HG03565 (cell line): Measurements from ENCODE around the gene DPF3.

Experiments used
- ATAC-seq: cut with Tn5 transposase; IDR thresholded peaks from one replicate; pipeline ENCODE4 v1.9.1; 2021; ENCODE audit warnings: mild to moderate bottlenecking, moderate library complexity; ENCODE audit not compliant: unreplicated experiment

Gene DPF3

DNA sequence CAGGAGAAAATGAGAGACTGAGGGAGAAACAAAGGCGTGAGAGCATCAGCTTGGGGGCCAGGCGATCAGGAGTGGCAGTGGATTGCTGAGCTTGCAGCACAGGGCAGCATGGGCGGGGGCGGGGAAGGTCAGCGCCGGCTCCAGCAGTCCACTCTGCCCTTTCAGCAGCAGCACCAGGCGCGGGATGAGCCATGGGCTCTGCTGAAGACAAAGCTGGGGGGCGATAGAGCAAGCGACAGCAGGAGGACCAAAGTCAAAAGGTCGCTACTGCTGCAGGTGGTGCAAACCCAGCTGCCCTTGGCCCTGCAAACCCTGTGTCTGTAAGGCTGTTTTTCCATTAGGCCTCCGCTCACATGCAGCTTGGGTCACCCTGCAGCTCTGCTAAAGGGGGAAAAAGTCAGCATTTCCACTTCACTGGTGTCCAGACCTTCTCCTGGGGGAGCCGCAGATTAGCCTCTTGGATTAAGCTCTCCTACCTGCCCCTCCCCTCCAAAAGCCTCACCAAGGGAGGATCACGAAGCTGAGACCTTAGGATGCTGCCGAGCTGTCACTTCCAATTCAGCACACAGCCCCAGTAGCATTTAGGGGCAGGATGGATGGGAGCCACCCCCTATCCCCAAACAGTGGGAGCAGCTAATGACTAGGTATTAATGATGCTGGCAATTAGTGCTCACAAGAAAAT is 204.8 kb downstream of the DPF3 start:
- no peak for ATAC-seq

DNA sequence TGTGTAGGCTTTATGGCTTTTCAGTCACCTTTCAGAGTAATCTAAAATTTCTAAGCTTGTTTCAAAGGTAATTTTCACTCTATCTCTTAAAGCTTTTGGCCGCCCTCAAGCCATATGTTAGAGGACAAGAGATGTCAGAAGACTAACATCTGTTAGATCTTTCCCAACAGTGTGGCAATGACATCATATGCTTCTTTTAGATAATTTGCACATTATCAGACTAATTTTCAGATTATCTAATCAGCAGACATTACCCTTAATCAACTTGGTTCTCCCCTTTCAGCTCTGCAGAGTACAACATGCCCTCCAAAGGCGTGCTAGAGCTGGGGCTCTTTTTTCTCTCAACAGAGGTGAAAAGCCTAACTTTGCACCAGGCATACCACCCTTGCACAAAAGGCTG is 207.1 kb downstream of the DPF3 start:
- no peak for ATAC-seq

DNA sequence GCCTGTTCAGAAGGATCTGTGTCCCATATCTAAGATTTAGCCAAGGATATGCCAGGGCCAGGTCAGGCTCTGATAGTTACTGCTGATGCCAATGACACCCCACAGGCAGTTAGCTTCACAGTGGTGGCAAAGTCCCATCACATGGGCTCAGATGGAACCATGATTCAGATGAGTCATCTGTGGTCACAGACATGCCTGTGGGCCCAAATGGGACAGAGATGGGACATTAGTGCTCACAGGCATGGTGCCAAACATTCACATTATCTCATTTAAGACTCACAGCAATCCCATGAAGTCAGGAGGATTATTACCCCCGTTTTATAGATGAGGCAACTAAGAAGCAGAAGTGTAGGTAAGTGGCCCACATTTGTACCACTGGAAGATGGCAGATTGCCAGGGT is 207.8 kb downstream of the DPF3 start:
- ATAC-seq, result no peak

DNA sequence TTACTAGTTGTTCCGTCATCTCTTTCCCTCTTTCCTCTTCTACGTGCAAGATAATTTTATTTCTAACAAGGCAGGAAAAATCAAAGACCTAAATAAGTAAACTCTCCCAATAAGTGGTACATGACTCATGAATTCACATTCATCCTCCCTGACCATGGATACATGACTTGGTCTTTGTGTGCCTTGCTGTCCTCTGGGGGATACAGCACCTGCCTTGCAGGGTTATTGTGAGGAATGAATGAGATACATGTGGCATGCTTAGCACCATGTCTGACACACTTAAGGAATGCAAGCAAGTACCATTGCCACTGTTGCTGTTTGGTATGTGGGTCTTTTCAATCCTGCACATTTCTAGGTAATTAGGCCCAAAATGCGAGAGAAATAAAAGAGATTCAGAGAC is 208.4 kb downstream of the DPF3 start:
- no peak for ATAC-seq

DNA sequence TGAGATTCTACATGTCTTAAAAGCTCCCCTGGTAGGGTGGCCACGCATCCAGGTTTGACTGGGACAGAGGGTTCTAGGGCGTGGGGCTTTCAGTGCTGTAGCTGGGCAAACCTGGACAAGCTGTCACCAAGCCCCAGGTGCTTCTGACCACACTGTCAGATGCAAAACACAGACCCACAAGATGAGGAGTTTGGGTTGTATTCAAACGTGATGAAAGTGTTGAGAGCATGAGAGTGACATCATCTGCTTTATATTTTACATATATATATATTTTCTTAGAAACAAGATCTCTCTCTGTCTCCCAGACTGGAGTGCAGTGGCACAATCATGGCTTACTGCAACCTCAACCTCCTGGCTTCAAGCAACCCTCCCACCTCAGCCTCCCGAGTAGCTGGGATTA is 210.1 kb downstream of the DPF3 start:
- ATAC-seq, result no peak

DNA sequence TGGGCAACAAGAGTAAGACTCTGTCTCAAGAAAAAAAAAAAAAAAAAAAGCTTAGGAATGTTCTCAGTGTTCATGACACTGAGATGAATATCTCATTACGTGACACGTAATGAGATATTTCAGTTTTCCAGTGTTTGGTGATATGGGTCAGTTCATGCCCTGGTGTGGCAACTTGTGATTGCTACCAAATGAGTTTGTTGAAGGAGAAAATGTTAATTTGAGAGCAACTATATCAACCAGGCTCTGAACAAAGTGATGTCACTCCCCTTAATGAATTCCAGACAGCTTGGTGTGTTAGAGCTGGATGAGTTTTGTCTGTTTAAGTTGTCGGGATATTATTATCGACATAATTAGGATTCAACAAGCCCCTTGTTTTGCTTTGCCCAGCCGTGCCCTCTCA is 211.7 kb downstream of the DPF3 start:
- ATAC-seq, result no peak

DNA sequence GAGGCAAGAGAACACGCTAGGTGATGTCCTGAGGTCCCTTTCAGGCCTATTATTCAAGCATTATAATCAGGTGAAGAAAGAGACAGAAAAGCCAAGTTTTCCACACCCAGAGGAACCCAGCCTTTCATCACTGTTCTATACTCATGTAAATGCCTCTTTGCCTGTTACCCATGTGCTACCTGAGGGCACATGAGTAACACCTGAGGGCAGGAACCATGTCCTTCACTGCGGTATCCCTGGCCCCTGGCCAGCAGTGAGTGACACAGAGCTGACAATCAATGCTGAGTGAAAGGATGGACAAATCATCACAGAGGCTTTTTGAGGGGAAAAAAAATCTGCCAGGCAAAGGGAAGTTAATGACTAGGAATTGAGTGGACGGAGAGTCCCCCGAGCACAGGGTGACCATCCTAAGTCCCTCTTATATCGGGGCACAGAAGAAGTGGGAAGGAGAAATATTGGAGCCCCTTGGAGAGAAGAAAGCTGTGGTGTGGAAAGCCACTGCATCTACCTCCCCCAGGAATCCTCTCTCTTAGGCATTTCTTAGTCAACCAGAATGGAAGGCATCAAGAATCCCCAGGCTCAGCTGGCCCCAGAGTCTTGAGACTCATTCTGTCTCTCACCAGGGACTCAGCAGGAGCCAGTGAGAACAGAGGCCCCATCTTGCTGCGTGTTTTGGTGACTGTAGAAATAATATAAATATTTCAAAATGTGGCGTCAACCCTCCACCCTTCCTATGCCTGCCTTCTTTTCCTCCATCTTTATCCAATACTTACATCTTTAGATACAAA is 212.9 kb downstream of the DPF3 start:
- ATAC-seq, result no peak

DNA sequence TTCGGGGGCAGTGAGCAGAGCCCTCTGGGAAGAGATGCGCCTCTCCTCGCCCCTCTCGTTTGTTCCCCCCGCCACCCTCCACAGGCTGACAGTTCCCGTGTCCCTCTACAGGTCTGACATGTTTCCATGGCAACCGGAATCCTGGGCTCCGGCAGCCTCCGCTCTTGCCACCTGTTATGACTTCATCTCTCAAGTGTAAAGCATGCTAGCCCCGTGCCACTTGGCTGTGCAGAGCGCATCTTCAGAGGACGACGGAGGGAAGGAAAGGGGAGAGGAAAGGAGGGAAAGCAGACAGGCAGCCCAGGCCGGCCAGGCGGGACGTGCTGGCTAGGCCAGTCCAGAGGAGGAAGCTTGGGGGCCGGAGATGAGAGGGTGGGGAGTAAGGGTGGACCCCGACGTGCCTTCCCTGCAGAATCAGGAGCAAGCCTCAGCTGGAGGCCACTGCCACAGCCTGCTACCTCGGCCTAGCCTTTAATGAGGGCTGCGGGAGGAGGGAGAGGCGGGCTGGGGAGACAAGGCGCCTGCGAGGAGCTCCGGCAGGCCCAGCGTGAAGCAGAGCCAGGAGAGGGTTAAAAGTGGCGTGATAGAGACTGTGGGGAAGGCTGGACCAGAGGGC is 214.3 kb downstream of the DPF3 start:
- no peak for ATAC-seq

DNA sequence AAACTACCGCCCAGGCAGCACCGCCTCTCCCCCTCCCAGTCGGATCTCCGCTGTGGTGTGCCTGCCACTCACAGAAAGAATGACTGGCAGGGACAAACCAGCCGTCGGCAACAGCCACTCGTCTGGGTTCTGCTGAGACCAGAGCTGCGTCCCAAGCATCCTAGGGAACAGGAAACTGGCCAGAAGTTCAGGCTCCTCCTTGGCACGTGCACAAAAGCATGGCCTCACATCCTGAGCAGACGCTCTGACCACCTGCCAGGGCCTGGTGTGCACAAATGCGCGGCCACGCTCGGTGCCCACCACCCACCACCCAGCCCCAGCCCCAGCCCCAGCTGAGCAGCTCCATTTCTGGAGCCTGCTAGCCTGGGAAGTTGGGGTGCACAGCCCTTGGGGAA is 214.8 kb downstream of the DPF3 start:
- ATAC-seq, result no peak

DNA sequence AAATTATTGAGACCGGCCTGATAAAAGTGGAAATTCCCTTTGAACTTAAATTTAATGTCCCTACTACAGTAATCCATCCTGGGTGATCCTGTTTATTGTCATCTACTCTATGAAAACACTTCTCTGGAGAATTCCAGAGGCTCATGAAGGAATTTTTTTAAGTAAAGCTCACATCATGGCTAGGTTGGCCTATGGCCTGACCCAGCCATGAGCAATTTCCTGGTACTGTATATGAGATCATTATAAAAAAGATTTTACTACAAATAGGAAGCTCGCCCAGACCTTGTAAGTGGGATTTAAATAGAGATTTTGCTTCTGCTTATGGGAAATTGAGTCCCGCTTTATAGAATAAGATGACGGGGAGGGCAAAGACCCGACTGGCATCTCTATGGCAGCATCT is 215.5 kb downstream of the DPF3 start:
- ATAC-seq, result no peak

DNA sequence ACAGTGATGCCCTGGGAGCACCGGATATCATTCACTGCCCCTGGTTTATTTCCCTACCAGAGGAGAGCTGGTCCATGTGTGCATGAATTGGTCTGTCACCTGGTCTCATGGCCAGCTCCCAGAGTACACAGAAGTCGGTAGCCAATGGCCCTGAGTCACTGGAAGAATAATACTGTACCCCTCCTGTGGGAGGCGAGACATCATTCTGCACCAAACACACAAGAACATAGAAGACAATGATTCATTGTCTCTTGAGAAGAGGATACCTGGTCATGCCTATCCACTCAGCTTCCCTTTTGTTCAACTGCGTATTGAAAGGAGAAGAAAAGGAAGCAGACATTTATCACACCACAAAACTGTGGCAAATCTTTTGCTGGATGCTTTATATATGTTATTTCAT is 216.2 kb downstream of the DPF3 start:
- no peak for ATAC-seq

DNA sequence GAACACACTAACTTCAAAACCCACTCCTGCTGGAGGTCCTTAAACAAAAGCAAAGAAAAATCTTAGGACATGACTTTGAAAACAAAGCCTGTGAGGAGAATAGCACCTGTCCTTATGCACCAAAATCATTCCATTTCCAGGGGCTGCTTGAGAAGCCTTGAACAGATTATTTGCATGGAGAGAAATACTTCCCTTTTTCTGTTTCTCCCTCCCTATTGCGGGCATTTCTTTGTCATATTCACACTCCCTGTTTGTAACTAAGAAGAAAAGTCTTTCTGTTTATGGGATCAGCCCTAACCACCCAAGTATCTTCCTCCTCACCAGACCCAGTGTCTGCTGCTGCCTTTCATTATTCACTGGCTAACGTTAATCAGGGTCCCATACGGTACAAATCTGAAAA is 218.8 kb downstream of the DPF3 start:
- no peak for ATAC-seq

DNA sequence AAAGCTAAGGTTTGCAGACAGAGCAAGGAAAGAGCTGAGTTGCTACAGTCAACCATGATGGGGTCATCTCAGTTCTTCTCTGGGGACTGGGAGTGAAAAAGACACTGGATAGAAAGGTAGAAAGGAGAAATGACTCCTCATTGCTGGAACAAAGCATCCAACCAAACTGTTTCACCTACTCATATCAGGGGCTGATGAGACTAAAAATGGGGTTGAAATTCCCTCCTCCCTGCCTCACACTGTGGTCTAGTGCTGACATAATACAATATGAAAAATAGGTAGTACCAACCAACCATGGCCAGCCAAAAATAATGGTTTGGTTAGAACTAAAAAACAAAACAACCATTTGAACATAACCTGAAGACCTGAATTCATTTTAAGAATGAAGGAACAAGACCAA is 220.7 kb downstream of the DPF3 start:
- no peak for ATAC-seq

DNA sequence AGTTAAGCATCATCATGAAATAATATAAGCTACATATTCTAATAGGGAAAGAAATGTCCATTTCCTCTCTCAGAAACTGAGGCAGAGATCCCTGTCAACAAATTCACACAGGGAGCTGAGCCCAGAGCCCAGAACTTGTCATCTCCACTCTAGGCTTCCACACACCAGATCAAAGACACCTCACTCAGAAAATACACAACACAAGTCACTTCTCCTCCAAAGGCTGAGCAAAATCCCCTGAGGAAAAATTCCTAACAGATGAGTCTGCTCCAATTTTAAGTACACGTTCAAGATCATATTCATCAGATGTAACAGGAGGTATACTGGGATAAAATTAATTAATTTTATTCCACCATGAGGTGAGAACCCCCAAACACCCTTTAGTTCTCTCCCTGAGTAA is 227.3 kb downstream of the DPF3 start:
- ATAC-seq, result no peak

DNA sequence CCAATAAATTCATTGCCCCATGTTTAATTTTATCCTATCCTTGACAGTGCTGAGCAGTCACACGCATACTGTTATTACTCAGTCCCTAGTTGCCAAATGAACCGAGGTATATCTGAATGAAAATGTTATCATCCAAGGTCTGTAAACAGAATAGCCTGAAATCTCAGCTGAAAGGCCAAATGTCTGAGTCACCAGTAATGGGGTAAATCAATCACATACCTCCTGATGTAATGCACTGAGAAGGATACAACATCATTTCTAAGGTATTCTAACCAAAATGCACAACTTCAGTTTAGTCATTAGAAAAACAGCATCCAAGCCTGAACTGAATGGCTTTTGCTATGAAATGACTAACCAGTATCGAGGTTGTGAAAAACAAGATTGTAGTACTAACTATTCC is 228.6 kb downstream of the DPF3 start:
- ATAC-seq, result no peak

DNA sequence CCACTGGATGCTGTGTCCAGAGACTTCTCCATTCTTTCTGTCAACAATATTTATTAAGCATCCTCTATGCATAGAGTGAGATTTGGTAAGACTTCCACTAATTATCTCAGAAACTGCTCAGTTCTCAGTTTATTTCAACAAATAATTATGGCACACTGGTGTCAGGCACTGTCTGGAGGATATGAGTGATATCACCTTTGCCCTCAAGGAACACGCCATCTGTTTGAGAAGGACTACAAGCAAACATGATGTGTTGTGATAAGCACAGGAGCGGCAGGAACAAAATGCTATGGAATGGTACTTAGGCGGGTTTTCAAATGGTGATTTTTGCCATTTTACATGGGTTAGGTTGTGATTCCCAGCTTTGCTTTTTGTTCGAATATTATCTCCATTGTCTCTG is 229.2 kb downstream of the DPF3 start:
- no peak for ATAC-seq

DNA sequence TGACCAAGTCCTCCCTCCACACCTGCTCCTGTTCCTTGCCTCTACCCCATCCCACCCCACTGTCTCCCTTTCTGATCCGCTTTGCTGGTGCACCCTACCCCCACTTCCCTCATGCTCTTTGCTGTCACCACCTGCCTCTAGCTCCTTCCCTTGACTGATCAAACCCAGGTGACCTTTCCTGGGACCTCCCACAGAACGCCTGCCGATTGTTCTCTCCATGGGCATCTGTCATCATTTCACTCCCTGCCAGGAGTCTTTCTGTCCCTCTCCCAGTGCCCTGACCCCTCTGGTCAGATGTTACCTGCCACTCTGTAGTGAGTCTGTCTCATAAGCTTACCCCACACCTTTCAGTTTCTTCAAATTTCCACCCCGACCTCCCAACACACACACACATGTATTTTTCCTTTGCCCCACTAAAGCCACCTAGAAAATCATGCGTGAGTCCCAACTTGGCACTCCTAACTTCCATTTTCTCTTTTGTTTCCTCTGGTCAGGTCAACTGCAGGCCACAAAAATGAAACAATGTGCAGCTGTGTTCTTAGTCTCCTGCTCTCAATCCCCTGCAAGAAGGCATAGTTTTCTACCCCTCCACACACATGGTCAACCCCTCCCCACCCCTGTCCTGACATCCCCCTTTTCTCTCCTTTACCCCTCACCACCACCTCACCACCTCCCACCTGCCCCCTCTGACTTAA is 229.8 kb downstream of the DPF3 start:
- no peak for ATAC-seq

DNA sequence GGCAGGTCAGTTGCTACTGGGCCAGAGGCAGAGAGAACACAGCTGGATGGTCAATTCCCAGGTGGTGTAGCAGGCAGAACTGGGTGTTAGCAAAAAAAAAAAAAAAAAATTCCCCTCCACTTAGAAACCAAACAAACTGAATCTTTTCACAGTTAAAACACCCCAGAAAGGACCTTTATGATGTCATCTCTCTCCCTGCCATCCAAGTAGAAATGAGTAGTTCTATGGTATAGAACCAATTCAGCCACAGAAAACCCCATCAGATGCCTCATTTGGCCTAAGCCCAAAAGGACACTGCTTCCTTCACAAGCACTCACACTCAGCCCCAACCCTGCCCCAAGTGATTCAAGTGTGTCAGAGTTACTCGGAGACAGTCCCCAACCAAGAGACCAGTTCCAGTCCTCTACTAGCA is 230.8 kb downstream of the DPF3 start:
- no peak for ATAC-seq

DNA sequence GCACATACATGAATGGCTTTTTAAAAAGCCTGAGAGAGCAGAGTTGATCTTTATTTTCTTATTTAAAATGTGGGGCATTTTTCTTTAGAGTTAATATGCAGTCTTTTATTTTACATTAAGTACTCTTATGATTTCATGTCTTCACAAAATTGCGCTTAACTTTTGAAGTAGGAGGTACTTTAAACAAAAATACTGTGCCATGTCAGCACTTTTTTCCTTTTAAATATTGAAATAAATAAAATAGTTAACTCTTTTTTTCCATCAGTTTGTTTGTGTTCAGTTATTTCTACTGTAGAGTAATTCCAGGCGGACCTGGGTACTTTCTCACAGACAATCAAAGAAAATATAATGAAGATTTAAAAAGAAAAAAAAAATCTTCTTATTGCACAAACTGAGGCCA is 231.7 kb downstream of the DPF3 start:
- ATAC-seq, result no peak

DNA sequence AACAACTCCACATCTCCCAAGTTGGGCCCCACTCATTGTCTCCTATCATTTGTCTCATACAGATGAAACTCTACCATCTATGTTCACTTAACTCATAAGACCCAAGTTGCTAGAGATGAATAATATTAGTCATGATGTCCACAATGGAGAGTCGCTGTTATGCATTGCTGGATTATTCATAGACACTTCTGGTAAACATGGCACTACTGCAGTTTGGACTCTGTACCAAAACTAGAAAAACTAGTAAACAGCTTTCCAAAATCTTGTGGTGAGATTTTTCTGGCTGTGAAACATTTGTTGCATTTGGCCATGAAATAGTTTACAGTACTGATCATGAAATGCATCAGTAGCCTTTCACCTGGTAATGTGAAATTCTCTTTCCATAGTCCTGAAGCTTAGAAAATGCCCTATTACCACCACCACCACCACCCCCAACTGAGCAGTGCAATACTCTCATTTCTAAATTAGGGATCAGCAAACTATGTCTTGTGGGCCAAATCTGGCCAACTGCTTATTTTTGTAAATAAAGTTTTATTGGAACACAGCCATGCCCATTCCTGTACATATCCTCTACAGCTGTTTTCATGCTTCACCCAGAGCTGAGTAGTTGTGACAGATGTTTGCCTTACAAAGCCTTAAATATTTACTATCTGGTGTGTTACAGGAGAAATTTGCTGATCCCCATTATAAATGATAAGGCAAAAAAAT is 236.5 kb downstream of the DPF3 start:
- ATAC-seq, result no peak

DNA sequence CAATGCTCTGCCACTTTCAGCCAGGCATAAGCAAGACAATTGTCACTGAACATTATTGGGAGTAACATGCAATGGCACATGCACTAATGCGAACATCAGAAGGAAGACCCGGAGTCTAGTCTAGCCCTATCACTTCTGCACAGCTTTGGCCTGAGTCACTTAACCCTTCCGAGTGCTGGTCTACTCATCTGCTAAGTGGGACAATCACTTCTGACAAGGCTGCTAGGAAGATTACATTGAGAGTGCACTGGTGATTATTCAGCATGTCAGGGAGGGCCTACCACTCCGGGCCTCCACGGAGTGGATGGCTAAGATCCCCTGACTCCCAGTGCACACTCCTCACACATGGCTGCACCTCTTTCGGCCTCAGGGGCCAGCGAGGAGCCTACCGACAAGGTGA is 240.9 kb downstream of the DPF3 start:
- ATAC-seq, result no peak
